ENCODE measurements around the gene LDLRAD4.

The LDLRAD4 gene

GRCh38 chr18:13392899-13393298 lies 174.3 kb downstream of the LDLRAD4 start:
- DNase-seq: no peak

DNA sequence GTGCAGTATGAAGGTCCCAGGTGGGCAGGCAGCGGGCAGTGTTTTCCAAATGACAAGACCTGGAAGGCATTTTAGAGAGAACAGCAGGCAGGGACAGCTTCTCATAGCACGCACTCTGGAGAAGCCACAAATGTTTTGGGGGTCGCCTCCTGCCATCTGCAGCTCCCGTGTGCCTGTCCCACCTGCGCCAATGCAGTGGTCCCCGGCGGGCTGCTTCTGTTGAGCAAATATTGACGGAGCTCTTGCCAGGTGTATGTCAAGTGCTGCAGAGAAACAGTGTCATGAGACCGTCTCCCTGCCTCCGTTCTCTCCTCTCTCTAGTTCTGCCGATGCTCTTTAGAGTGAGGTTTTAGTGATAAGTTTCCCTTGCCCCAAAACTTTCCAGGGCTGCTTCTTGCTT lies 174.8 kb downstream of the LDLRAD4 start:
- DNase-seq: no peak

DNA sequence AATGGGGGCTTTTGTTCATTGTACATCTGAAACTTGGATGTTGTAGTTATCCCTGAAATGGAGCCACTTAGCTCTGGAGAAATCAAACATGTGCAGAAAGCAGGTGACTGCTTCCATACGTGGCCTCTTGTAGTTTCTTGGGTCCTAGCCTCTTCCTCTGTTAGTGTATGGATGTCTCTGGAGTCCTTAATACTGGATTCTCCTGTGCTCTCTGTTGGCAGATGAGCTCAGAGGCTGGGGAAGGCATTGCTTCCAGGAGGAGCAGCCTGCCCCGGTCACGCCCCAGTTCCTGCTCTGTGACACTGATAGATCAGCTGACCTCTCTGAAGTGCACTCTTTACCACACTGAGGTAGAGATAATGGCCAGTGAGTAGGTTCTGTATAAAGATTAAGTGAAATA lies 176.2 kb downstream of the LDLRAD4 start:
- no peak for DNase-seq

DNA sequence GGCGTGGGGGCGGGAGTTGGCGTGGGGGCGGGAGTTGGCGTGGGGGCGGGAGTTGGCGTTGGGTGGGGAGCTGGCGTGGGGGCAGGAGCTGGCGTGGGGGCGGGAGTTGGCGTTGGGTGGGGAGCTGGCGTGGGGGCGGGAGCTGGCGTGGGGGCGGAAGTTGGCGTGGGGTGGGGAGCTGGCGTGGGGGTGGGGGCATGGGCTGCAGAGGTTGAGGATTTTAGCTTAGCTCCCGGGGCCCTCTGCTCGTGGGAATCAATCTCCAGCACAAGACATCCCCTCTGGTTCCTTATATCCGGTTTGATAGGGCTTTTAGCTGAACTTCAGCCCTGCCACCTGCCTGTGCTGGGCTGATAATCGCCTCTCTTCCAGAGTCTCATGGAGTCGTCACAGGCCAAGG lies 177.0 kb downstream of the LDLRAD4 start:
- DNase-seq: no peak

DNA sequence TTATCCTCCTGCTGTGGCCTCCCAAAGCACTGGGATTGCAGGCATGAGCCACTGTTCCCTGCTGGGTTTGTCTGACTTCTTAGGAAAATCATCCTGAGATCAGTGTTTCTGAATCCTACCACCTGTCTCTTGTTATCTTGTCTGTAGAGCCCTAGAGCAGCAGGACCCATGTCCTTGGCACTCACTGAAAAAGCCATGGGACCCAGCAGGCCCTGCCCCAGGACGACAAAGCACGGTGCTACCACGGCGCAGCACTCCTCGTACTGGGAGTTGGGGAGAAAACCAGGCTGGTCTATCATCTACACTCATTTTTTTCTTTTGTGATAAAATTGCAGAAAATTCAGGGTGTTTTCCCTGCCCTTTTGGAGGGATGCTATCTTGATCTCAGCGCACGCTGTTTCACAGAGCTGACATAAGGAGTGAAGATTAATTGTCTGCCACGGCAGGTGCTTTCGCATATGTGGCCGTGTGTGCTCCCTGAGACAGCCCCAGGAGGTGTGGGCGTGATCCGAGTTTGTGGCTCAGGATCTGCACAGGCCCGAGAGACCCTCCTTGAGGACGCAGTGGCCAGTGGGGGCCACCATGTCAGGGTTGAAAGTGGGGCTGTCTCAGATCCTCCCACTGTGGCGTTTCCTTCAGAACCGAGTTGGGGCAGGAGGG lies 179.1 kb downstream of the LDLRAD4 start:
- DNase-seq: no peak

DNA sequence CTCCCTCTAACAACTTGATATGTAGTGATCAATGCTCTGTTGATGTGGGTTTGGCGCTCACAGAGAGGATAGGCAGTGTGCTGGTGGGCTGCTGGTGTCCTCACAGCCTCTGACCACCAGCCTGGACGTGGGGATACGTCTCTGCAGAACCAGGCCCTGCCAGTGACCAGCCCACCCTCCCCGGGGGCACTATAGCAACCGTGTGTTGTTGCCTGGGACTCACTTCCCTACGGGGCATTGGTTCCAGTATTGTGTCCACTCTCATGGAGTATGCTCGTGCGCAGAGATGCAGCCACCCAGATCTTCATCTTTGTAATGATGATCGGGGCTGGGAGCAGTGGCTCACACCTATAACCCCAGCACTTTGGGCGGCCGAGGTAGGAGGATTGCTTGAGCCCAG lies 180.1 kb downstream of the LDLRAD4 start:
- DNase-seq: no peak

DNA sequence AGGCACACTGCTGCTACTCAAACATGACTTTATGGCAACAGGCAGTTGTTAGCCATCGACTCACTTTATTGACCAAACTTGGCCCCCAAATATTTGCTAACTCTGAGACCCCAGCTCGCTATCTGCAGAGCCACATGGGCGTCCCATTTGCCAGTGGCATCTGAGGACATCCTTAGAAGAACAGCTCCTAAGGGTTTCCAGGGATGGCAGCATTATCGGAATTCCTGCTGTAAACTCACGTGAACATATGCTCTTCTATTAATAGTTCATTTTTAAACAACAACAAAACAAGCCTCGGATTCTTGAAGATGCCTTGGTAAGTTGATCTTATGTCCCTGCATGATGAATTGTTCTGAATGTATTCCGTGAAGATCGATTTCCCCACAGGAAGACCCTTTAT lies 181.0 kb downstream of the LDLRAD4 start:
- no peak for DNase-seq

DNA sequence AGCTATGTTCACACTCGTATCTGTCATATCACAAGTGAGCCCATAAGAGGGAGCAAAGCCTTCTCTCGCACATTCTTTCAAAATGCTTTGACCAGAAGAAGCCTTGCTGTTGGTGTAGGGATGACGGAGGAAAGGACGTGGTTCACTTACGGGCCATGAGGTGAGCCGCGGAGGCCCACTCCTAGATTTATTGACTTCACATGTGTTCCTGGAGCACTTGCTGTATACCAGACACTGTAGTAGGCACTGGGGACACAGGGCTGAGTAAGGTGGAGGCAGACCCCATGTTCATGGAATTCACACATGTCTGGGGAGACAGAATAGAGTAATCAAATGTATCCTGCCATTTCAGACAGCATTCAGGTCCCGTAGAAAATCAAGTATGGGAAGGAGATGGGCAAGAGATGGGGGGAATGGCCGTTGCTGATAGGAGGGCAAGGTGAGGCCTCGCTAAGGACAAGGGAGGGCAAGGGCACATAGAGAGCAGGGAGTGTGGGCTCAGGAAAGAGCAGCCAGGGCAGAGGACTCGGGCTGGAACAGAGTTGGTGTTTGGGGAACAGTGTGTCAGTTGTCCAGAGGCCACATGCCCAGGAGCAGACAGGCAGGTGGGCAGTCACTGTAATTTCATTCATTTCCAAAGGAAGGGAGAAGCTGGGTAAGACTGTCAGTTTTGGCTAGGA lies 182.2 kb downstream of the LDLRAD4 start:
- no peak for DNase-seq

- DNase-seq: no peak
These were observed 182.8 kb downstream of the LDLRAD4 start for GRCh38 chr18:13401404-13401803.

GRCh38 chr18:13401826-13402225 lies 183.3 kb downstream of the LDLRAD4 start:
- no peak for DNase-seq

DNA sequence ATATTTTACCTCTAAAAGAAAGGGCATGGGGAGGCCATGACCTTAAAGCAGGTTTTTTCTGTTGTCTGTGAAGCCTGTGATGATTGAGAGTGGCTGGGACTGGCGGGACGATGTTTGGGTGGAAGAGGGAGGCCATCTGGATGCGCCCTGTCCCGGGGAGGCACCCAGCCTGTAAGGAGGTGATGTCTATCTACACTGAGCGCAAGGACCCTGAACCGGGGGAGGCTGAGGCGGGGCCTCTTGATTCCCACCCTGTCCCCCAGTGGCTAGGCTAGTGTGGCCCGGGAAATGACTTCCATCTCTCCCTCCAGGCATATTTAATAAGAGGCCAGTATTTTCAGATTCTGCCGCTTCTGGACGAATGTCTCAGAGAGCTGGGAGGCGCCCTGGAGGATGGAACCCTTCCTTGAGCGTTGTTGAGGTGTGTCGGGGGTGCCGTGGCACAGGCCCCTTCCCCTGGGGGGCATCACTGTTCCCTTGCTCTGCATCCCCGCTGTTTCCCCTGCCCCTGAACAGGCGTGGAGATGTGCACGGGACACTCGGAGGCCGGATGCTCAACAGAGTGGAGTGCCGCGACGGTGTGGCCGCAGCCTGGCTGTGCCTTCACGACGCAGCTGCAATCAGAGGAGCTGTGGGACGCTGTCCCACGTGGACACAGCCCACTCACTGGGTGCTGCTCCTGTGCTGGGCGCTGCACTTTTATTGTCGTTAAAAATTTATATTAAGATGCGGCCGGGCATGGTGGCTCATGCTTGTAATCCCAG lies 185.4 kb downstream of the LDLRAD4 start:
- no peak for DNase-seq

DNA sequence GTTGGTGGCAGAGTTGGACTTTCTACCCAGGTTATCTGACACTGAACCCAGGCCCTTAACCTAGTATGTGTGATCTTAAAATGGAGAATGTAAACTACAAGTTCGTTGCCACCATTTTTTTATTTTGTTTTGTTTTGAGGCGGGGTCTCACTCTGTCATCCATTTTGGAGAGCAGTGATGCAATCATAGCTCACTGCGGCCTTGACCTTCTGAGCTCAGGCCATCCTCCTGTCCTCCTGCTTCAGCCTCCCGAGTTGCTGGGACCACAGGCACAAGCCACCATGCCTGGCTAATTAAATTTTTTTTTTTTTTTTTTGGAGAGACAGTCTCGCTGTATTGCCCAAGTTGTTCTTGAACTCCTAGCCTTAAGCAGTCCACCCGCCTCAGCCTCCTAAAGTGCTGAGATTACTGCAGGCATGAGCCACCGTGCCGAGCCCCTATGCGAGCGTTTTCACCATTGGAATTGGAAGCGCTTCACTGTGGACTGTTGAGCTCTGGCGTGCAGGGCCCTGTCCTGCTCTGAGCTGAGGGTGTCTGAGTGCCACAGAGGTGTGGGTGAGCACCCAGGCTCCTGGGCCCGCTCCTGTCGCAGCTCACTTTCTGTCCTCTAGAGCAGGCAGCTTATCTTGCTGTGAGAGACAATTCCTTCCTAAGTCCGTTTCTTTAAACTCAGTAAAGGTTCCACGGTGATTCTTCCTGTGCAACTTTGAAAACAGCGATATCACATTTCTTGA lies 186.9 kb downstream of the LDLRAD4 start:
- DNase-seq: no peak

DNA sequence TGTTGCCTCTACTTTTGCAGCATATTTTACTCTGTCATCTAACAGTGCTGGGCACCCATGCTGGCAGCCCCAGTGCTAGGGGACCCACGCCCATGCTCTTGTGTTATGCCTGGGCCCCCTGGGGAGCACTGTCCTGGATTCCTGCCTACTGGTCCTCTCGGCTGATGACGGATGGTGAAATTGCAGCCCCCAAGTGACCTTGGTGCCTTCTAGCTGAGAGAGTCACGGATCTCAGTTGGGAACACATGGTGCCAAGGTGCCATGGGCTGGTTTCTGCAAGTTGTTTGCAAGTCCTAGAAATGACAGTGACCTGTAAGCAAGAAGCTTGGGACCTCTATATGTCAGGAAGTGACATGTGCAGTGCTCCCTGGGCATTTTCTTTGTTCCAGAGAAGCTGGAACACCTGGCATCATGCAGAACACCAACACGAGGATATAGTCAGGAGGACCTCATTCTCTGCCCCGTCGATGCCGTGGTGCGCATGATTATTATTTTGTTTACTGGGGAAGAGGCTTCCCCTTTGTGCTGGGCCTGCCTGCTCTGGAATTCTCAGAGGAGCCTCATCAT lies 187.6 kb downstream of the LDLRAD4 start:
- no peak for DNase-seq

DNA sequence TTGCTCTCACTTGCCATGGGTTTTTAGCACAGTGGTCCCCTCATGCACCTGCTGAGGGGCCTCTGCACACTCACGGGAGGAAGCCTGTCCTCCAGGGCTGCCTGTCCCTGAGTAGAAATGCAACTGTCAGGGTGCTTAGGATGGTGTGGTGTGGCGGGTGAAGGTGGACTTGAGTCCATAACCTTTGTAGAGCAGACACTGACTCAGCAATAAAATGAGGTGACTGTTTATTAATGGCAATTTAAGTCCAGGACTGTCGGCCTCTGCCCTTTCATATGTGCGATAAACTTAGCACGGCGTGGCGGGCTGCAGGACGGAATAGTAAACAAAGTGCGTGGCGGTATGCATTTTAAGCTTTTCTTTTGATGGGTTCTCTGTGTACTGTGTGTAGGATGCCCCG lies 188.2 kb downstream of the LDLRAD4 start:
- no peak for DNase-seq

- DNase-seq: no peak
These were observed 188.9 kb downstream of the LDLRAD4 start for GRCh38 chr18:13407484-13407883.

DNA sequence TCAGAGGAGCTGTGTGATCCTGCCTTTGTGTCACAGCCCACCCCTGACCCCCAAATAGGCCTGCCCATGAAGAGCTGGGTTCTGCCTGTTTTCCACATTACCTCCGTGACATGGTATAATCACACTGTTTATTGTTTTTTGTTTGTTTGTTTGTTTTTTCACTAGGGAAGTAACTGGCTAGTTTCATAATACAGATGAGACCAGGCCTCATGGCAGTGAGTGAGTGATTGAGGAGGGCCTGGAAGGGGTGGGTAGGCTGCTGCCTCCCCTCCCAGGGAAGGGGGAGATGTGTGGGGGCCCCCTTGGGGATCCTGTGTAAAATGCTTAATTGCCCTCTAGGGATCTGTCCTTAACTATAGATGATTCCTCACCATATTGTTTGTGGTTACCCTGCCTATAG lies 190.5 kb downstream of the LDLRAD4 start:
- DNase-seq: no peak

DNA sequence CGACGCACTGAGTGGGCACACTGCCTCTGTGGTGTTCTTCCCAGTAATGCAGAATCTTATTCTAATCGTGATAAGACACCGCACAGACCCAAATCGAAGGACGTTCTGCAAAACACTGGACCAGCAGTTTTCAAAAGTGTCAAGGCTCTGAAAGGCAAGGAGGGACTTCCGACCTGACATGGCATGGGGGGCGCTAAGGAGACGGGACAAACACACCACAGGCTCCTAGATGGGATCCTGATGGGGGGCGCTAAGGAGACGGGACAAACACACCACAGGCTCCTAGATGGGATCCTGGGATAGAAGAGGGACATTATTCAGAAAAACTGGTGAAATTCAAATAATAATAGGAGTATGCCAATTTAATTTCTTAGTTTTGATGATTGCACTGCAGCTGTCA lies 191.4 kb downstream of the LDLRAD4 start:
- DNase-seq: no peak

GRCh38 chr18:13410471-13410870 lies 191.9 kb downstream of the LDLRAD4 start:
- no peak for DNase-seq

GRCh38 chr18:13412017-13412416 lies 193.5 kb downstream of the LDLRAD4 start:
- DNase-seq: no peak

DNA sequence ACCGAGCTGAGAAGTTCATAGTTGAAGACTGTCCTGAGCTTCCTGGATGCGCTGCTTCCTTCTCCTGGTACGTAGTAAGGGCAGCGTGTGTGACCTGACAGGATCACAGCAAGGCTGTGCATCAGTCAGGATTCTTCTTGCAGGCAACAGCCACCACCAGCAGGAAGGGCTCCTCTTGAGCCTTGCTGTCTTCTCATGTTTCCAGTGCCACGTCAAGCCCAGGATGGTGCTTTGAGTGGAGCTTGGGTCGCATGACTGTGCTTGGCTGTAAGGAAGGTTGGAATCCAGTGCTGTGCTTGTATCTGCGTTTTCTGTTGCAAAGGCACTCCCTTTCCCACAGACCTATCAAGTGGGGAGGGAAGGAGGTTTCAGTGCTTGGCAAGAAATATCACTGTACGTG lies 194.3 kb downstream of the LDLRAD4 start:
- no peak for DNase-seq

GRCh38 chr18:13414102-13414501 lies 195.5 kb downstream of the LDLRAD4 start:
- DNase-seq: no peak

GRCh38 chr18:13414521-13414920 lies 196.0 kb downstream of the LDLRAD4 start:
- no peak for DNase-seq

GRCh38 chr18:13415736-13416135 lies 197.2 kb downstream of the LDLRAD4 start:
- no peak for DNase-seq

All from hippocampal formation (tissue), 2 donors.